OCI-LY7 (cell line): Measurements from ENCODE around the gene MYF5. TPM values are rescaled to one million over a fixed set of nuclear protein-coding genes. Genes with fewer than 3 reads are reported as not detected.

Experiments
- BruUV-seq: library from RNA; stranded (reverse); fragments of 400-500 nt; replicated peaks from 2 replicates; lab custom pipeline; 2021; lab: Mats Ljungman, UMichigan
- CTCF ChIA-PET: fragments of 300-600 bp; sonication (Branson Sonifier 250); formaldehyde crosslinking; loops from one replicate; lab custom pipeline; 2022; ENCODE audit warnings: antibody characterized with exemption; ENCODE audit not compliant: unreplicated experiment; lab: Charles Lee
- POLR2A ChIA-PET: fragments of 300-600 bp; sonication (Branson Sonifier 250); formaldehyde crosslinking; loops from one replicate; lab custom pipeline; 2022; ENCODE audit warnings: antibody characterized with exemption; lab: Charles Lee
- DNase-seq: peaks from one replicate; pipeline ENCODE4 v3.0.0-alpha.2; 2015; ENCODE audit warnings: low spot score
- H2AFZ ChIP-seq: fragments of 200-600 bp; sonication (generic), shearing (Covaris generic); 2 replicates; pipeline ENCODE4 v1.6.1; 2014; ENCODE audit warnings: mild to moderate bottlenecking, antibody characterized with exemption, low read length, moderate library complexity
- H3K27ac ChIP-seq: fragments of 200-600 bp; sonication (generic); 2 replicates; pipeline ENCODE4 v1.5.1; 2014; ENCODE audit warnings: mixed run types, low read depth, mild to moderate bottlenecking, moderate library complexity, low read length, inconsistent platforms; ENCODE audit not compliant: poor library complexity, severe bottlenecking
- H3K36me3 ChIP-seq: fragments of 200-600 bp; sonication (generic); 2 replicates; pipeline ENCODE4 v1.6.1; 2014; ENCODE audit warnings: mild to moderate bottlenecking, antibody characterized with exemption, low read length, moderate library complexity, mixed read lengths; ENCODE audit not compliant: insufficient read depth
- H3K4me1 ChIP-seq: fragments of 200-600 bp; sonication (generic); 2 replicates; pipeline ENCODE4 v1.5.1; 2014; ENCODE audit warnings: mild to moderate bottlenecking, low read length; ENCODE audit not compliant: insufficient read depth, poor library complexity, severe bottlenecking
- H3K4me2 ChIP-seq: fragments of 200-600 bp; sonication (generic); 2 replicates; pipeline ENCODE4 v1.6.1; 2014; ENCODE audit warnings: mild to moderate bottlenecking, low read length
- H3K4me3 ChIP-seq: fragments of 200-600 bp; sonication (generic); 2 replicates; pipeline ENCODE4 v1.5.1; 2014; ENCODE audit warnings: mild to moderate bottlenecking, low read depth, low read length; ENCODE audit not compliant: poor library complexity, severe bottlenecking
- H3K79me2 ChIP-seq: fragments of 200-600 bp; sonication (generic); 2 replicates; pipeline ENCODE4 v1.6.1; 2016; ENCODE audit warnings: low read depth, mild to moderate bottlenecking, low read length, moderate library complexity, mixed read lengths; ENCODE audit not compliant: insufficient read depth
- H3K9me2 ChIP-seq: fragments of 200-600 bp; sonication (generic); 2 replicates; pipeline ENCODE4 v1.6.1; 2016; ENCODE audit warnings: mild to moderate bottlenecking, low read length, mixed read lengths; ENCODE audit not compliant: insufficient read depth
- H3K9me3 ChIP-seq: fragments of 200-600 bp; sonication (generic); 2 replicates; pipeline ENCODE4 v1.6.1; 2014; ENCODE audit warnings: mild to moderate bottlenecking, mixed run types, low read length, mixed read lengths
- H4K20me1 ChIP-seq: fragments of 200-600 bp; sonication (generic); 2 replicates; pipeline ENCODE4 v1.6.1; 2014; ENCODE audit warnings: mild to moderate bottlenecking, antibody characterized with exemption, low read length, moderate library complexity, mixed read lengths; ENCODE audit not compliant: insufficient read depth
- EZH2phosphoT487 ChIP-seq: fragments of 200-600 bp; sonication (generic); IDR thresholded peaks from 2 replicates; pipeline ENCODE4 v1.6.1; 2018; ENCODE audit warnings: low read depth, borderline replicate concordance, mild to moderate bottlenecking, mixed run types, antibody characterized with exemption, low read length, moderate library complexity, mixed read lengths
- intact Hi-C: fragments of 100-400 bp; cut with micrococcal nuclease; formaldehyde crosslinking; loops from one replicate; pipeline ENCODE4 v1.10.0; 2022; ENCODE audit not compliant: unreplicated experiment
- total RNA-seq, 2 experiments: library from RNA; depleted of rRNA in 1 of 2; stranded (reverse); fragments of >200 nt in 1 of 2; shearing (Covaris generic) in 1 of 2; gene quantifications; 2 replicates each; pipeline ENCODE4 v1.2.3, GENCODE V29; 2014 to 2022
- TF ChIP-seq, protein P1 (sequence below): fragments of 200-600 bp; sonication (generic); conservative IDR thresholded peaks from 2 replicates; pipeline ENCODE4 v1.5.1; 2014; ENCODE audit warnings: mild to moderate bottlenecking, antibody characterized with exemption, low read length, moderate library complexity, mixed read lengths

Gene MYF5
- total RNA-seq, 2 experiments from 2014 or later = not detected

DNA sequence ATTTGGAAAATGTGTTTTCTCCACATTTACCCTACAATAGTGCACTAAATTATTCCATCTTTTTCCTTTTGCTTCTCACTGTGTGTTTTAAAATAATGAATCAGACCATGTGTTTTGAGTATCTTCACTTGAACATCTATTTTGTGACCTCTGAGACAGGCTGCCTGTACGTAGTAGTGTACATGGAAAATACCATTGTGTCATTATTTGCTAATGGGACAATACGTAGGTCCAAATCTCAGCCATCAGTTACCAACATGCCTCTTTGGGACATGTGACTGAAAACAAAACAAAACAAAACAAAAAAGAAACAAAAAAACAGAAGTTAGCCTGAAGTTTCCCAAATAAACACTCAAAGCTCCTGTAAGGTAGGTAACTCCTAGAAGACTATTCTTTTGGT lies 16.4 kb upstream of the MYF5 start:
- POLR2A ChIA-PET = interaction anchor here (0.8 kb wide), 2 partner anchors 38 to 43 kb away, joined by 3 read pairs; no protein-coding TSS in a partner anchor
- Histone ChIP-seq H2AFZ (no peak overlapping the region), H3K4me1 (no peaks in the 10 kb centered on the region), H3K27ac (no peak overlapping the region), H3K9me2 (no peaks in the 10 kb centered on the region), H3K9me3 (no peaks in the 10 kb centered on the region), H3K4me2 (no peak overlapping the region), H3K79me2 (no peaks in the 10 kb centered on the region), H3K36me3 (no peaks in the 10 kb centered on the region), H3K4me3 (no peak overlapping the region), H4K20me1 (no peaks in the 10 kb centered on the region)
- intact Hi-C loops = no loop called here
- CTCF ChIA-PET = no interaction called here
- TF ChIP-seq, protein P1, sequence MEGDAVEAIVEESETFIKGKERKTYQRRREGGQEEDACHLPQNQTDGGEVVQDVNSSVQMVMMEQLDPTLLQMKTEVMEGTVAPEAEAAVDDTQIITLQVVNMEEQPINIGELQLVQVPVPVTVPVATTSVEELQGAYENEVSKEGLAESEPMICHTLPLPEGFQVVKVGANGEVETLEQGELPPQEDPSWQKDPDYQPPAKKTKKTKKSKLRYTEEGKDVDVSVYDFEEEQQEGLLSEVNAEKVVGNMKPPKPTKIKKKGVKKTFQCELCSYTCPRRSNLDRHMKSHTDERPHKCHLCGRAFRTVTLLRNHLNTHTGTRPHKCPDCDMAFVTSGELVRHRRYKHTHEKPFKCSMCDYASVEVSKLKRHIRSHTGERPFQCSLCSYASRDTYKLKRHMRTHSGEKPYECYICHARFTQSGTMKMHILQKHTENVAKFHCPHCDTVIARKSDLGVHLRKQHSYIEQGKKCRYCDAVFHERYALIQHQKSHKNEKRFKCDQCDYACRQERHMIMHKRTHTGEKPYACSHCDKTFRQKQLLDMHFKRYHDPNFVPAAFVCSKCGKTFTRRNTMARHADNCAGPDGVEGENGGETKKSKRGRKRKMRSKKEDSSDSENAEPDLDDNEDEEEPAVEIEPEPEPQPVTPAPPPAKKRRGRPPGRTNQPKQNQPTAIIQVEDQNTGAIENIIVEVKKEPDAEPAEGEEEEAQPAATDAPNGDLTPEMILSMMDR = no peak
- TF ChIP-seq EZH2phosphoT487 = no peak
- BruUV-seq = no TSS peak
- DNase-seq = no peak

DNA sequence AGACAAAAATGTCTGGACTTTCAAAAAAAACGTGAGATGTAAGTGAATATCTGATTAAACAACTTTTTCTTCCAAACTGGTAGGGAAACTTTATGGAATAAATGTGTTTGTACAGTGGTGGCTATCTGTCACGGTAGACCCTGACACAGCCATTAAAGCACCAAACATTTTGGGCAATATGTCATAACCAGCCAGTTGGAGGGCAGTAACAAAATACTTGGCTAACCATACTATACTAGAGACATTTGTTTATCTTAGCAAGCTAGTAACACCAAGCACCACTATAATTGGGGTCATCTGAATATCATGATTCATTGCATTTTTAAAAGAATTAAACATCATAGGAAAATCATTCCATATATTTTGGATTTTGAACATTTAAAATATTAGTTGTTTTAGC lies 15.3 kb upstream of the MYF5 start:
- Histone ChIP-seq H3K9me3 (no peaks in the 10 kb centered on the region), H2AFZ (no peak overlapping the region), H4K20me1 (no peaks in the 10 kb centered on the region), H3K27ac (no peak overlapping the region), H3K4me1 (no peaks in the 10 kb centered on the region), H3K9me2 (no peaks in the 10 kb centered on the region), H3K79me2 (no peaks in the 10 kb centered on the region), H3K4me3 (no peak overlapping the region), H3K4me2 (no peak overlapping the region), H3K36me3 (no peaks in the 10 kb centered on the region)
- BruUV-seq = no TSS peak
- ChIA-PET CTCF (no interaction called here), POLR2A (no interaction called here)
- DNase-seq = no peak
- intact Hi-C loops = no loop called here
- TF ChIP-seq, protein P1 = no peak
- TF ChIP-seq EZH2phosphoT487 = no peak

DNA sequence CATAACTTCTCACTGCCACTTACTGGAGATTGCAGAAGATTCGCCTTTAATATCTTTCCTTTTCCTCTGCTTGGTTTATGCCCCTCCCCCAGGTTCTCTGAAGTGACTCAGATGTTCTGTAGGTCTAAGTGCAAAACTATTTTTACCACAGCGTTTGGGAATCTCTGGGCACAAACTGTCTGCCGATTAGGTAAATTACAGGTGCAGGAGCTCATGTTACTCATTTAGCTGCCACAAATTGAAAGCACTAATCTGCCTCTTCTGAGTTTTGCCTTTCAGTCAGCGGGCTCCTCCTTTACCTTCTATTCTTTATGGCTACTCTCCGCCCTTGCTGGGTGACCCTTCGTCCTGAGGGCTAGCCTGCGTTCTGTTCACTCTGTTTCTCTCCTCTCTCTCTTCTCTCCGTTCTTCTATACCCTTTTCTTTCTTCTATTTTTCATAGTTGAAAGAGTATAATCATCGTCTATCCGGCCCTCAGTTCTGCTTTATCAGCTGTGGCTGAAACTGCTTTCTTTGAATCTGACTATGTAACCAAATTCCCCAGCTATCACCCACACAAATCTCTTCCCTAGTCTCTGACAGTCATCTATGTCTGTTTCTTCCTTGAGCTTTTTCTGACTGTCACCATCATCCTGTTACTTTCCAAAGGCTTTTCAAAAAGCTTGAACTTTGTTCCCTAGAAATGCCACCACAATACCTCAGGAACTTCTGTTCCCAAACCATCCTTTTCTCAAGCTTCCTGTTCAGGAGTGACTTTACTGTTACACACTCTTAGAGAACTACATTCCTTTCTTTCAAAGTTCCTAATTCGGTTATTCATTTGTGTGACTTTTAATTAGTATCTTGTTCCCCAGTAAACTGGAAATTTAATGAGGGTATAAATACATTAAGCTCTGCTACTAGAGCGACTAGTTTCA lies 13.6 kb upstream of the MYF5 start:
- POLR2A ChIA-PET = interaction anchor here (1.6 kb wide), 1 partner anchor 9 kb away, joined by 5 read pairs; no protein-coding TSS in a partner anchor
- CTCF ChIA-PET = no interaction called here
- BruUV-seq = no TSS peak

More for the DNA sequence above, 13.6 kb upstream of the MYF5 start:
- intact Hi-C loops = no loop called here
- Histone ChIP-seq H3K36me3 (no peaks in the 10 kb centered on the region), H4K20me1 (no peaks in the 10 kb centered on the region), H3K4me2 (peak overlapping the region; percentile 37), H3K79me2 (no peaks in the 10 kb centered on the region), H2AFZ (peak overlapping the region; percentile 52), H3K4me3 (peak overlapping the region; percentile 9), H3K9me3 (no peaks in the 10 kb centered on the region), H3K9me2 (no peaks in the 10 kb centered on the region), H3K27ac (no peak overlapping the region), H3K4me1 (no peaks in the 10 kb centered on the region)
- TF ChIP-seq, protein P1 = no peak
- no peak for TF ChIP-seq EZH2phosphoT487
- DNase-seq = peak; percentile 3
